T-helper 1 cell (primary cell): Measurements from ENCODE around the gene KIF5B.

Experiments
- DNase-seq, 5 donors: peaks; one replicate each; pipeline ENCODE4 v3.0.0-alpha.2; 2012 to 2020

KIF5B gene

DNA sequence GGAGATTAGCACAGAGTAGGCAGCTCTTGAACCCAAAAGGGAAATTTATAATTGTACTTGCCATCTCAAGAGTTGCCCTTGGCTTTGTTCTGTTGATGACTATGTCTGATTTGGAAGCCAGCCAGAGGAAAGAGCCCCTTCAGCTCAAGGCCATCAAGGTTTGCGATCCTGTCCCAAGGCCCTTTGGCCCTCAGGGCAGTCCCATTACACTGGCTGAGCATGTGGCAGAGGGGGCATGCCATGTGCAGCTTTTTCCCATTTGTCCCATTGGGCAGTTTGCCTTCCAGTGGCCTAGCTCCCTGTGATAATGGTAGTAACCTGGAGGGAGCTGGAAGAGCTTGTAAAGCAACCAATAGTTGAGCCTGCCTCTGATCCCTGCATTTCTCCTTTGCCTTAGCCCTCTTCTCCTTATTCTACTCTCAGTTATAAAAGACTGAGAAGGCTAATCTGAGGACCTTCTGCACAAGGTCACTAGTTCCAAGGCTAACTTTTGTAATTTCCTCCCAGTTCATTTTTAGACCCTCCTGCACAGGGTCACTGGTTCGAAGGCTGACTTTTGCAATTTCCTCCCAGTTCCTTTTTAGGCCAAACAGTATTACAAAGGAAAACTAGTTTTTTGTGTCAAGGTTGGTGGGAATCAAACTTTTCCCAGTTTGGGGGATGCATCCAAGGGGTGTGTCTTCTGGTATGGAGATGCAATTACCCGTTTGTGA lies 96.6 kb downstream of the KIF5B start:
- DNase-seq = no peak
